Neural cell (in vitro differentiated cells): Measurements from ENCODE around the gene DALRD3. TPM values are rescaled to one million over a fixed set of nuclear protein-coding genes. Genes with fewer than 3 reads are reported as not detected.

Source experiments
- H2AFZ ChIP-seq: fragments of 200-600, 300-800 bp; sonication (generic), shearing (Covaris generic); 2 replicates; pipeline ENCODE4 v1.6.0; 2014; ENCODE audit warnings: low read depth, mild to moderate bottlenecking, antibody characterized with exemption, low read length, moderate library complexity
- H3F3A ChIP-seq: fragments of 200-600 bp; shearing (Covaris generic); 2 replicates; pipeline ENCODE4 v1.6.1; 2016; ENCODE audit warnings: mild to moderate bottlenecking, moderate library complexity, mixed read lengths, antibody characterized with exemption, low read length; ENCODE audit not compliant: insufficient read depth, poor library complexity, severe bottlenecking
- H3K27ac ChIP-seq: fragments of 200-600, 300-800 bp; sonication (generic), shearing (Covaris generic); 2 replicates; pipeline ENCODE4 v1.5.1; 2014; ENCODE audit warnings: mild to moderate bottlenecking, low read length, moderate library complexity
- H3K27me3 ChIP-seq: fragments of 300-800, 200-600 bp; sonication (generic), shearing (Covaris generic); 2 replicates; pipeline ENCODE4 v1.6.0; 2014; ENCODE audit warnings: mild to moderate bottlenecking, low read depth, low read length, moderate library complexity; ENCODE audit not compliant: insufficient read depth
- H3K36me3 ChIP-seq: fragments of 300-800, 200-600 bp; sonication (generic), shearing (Covaris generic); 2 replicates; pipeline ENCODE4 v1.5.1; 2014; ENCODE audit warnings: mild to moderate bottlenecking, antibody characterized with exemption, low read length, moderate library complexity; ENCODE audit not compliant: insufficient read depth
- H3K4me2 ChIP-seq: fragments of 300-800, 200-600 bp; sonication (generic), shearing (Covaris generic); 2 replicates; pipeline ENCODE4 v1.6.0; 2014; ENCODE audit warnings: mild to moderate bottlenecking, low read length
- H3K4me3 ChIP-seq: fragments of 300-800, 200-600 bp; sonication (generic), shearing (Covaris generic); 2 replicates; pipeline ENCODE4 v1.5.1; 2014; ENCODE audit warnings: mild to moderate bottlenecking, low read length, moderate library complexity
- H3K79me2 ChIP-seq: fragments of 200-600 bp; shearing (Covaris generic); replicated peaks from 2 replicates; pipeline ENCODE4 v1.6.0; 2014; ENCODE audit warnings: mild to moderate bottlenecking, low read length, moderate library complexity; ENCODE audit not compliant: insufficient read depth
- H3K9ac ChIP-seq: fragments of 300-800, 200-600 bp; sonication (generic), shearing (Covaris generic); 2 replicates; pipeline ENCODE4 v1.6.1; 2016; ENCODE audit warnings: mild to moderate bottlenecking, low read length, mixed read lengths
- H3K9me2 ChIP-seq: fragments of 200-600 bp; shearing (Covaris generic); 2 replicates; pipeline ENCODE4 v1.6.1; 2016; ENCODE audit warnings: mild to moderate bottlenecking, low read length, mixed read lengths; ENCODE audit not compliant: insufficient read depth
- H3K9me3 ChIP-seq: fragments of 200-600, 300-800 bp; sonication (generic), shearing (Covaris generic); 2 replicates; pipeline ENCODE4 v1.6.1; 2016; ENCODE audit warnings: mild to moderate bottlenecking, mixed run types, low read length, moderate library complexity, mixed read lengths
- H4K20me1 ChIP-seq: fragments of 200-600 bp; shearing (Covaris generic); 2 replicates; pipeline ENCODE4 v1.6.1; 2016; ENCODE audit warnings: mild to moderate bottlenecking, mixed run types; ENCODE audit not compliant: insufficient read depth
- CTCF ChIP-seq: fragments of 450-650 bp; IDR thresholded peaks from 2 replicates; pipeline ENCODE4 v1.5.1; 2014; ENCODE audit warnings: antibody characterized with exemption, mild to moderate bottlenecking, moderate library complexity; ENCODE audit not compliant: poor library complexity, severe bottlenecking
- EP300 ChIP-seq: fragments of 450-650 bp; conservative IDR thresholded peaks from 2 replicates; pipeline ENCODE4 v1.6.1; 2014; ENCODE audit warnings: antibody characterized with exemption, mild to moderate bottlenecking, moderate library complexity; ENCODE audit not compliant: poor library complexity, severe bottlenecking
- EZH2 ChIP-seq: fragments of 200-600, 300-800 bp; shearing (Covaris generic), sonication (generic); IDR thresholded peaks from 2 replicates; pipeline ENCODE4 v1.6.1; 2014; ENCODE audit warnings: antibody characterized with exemption, low read length, borderline replicate concordance, mild to moderate bottlenecking; ENCODE audit not compliant: insufficient read depth, poor library complexity, severe bottlenecking
- MXI1 ChIP-seq: fragments of 450-650 bp; conservative IDR thresholded peaks from 2 replicates; pipeline ENCODE4 v1.6.1; 2014; ENCODE audit warnings: antibody characterized with exemption, mild to moderate bottlenecking; ENCODE audit not compliant: poor library complexity, severe bottlenecking
- POLR2AphosphoS5 ChIP-seq: IDR thresholded peaks from 2 replicates; pipeline ENCODE4 v1.6.1; 2012
- RAD21 ChIP-seq: fragments of 450-650 bp; conservative IDR thresholded peaks from 2 replicates; pipeline ENCODE4 v1.6.1; 2014; ENCODE audit warnings: antibody characterized with exemption, mild to moderate bottlenecking, moderate library complexity
- REST ChIP-seq: IDR thresholded peaks from 2 replicates; pipeline ENCODE4 v1.6.1; 2012; ENCODE audit warnings: borderline replicate concordance
- SMC3 ChIP-seq: fragments of 450-650 bp; conservative IDR thresholded peaks from 2 replicates; pipeline ENCODE4 v1.6.1; 2014; ENCODE audit warnings: antibody characterized with exemption, mild to moderate bottlenecking, moderate library complexity; ENCODE audit not compliant: poor library complexity
- TAF1 ChIP-seq: IDR thresholded peaks from 2 replicates; pipeline ENCODE4 v1.6.1; 2012; ENCODE audit warnings: low read depth
- polyA plus RNA-seq: library from polyadenylated mRNA; depleted of rRNA; stranded (reverse); fragments of >200 nt; gene quantifications from 2 replicates; pipeline ENCODE4 v1.2.3, GENCODE V29; 2014

Gene DALRD3
- polyA plus RNA-seq, 1 donor from 2014 or later, result 121 TPM

GRCh38 chr3:49007068-49007770, 11.2 kb downstream of the DALRD3 start, which contains the start of gene WDR6:
Gene WDR6, plus strand, starts transcription at chr3:49007391. Its CDS starts 41 bp downstream, at chr3:49007432.
- Histone ChIP-seq H3K27ac (peak within 1 kb of the TSS; percentile 95), H3K27me3 (no peaks in the 10 kb centered on the region), H3K36me3 (no peaks in the 10 kb centered on the region), H3K4me2 (peak within 1 kb of the TSS; percentile 83), H3K9me3 (no peaks in the 10 kb centered on the region), H3K79me2 (peaks cover 38% of the 10 kb centered on the region), H3F3A (no peaks in the 10 kb centered on the region), H3K4me3 (peak within 1 kb of the TSS; percentile 100), H3K9me2 (no peaks in the 10 kb centered on the region), H2AFZ (peak within 1 kb of the TSS; percentile 65), H3K9ac (peak within 1 kb of the TSS; percentile 100), H4K20me1 (peaks cover 4% of the 10 kb centered on the region)
- TF ChIP-seq POLR2AphosphoS5 (peak; percentile 98), EZH2 (no peak), EP300 (peak; percentile 61), TAF1 (peak; percentile 74), RAD21 (peak; percentile 53), CTCF (peak; percentile 76), SMC3 (peak; percentile 56), MXI1 (peak; percentile 85), REST (peak; percentile 97)

- H3K4me2 ChIP-seq, result peak overlapping the region; percentile 73
- peaks cover 31% of the 10 kb centered on the region for H3K79me2 ChIP-seq
- no peaks in the 10 kb centered on the region for H3F3A ChIP-seq
- peak overlapping the region; percentile 100 for H3K9ac ChIP-seq
- H4K20me1 ChIP-seq, result peaks cover 4% of the 10 kb centered on the region
- no peak for TF ChIP-seq CTCF
- no peak for TF ChIP-seq POLR2AphosphoS5
- TF ChIP-seq EP300, result no peak
- TF ChIP-seq MXI1, result no peak
- TF ChIP-seq SMC3, result no peak
- no peak for TF ChIP-seq RAD21
- no peak for TF ChIP-seq EZH2
- TF ChIP-seq TAF1, result no peak
- no peak for TF ChIP-seq REST
- peak overlapping the region; percentile 56 for H2AFZ ChIP-seq
- no peaks in the 10 kb centered on the region for H3K27me3 ChIP-seq
- peak overlapping the region; percentile 69 for H3K27ac ChIP-seq
- no peaks in the 10 kb centered on the region for H3K9me2 ChIP-seq
- H3K36me3 ChIP-seq, result no peaks in the 10 kb centered on the region
- peak overlapping the region; percentile 100 for H3K4me3 ChIP-seq
- no peaks in the 10 kb centered on the region for H3K9me3 ChIP-seq
Observed at GRCh38 chr3:49006408-49007067, 11.8 kb downstream of the DALRD3 start.
